Caco-2 (cell line): Measurements from ENCODE around the gene FOXJ3. TPM values are rescaled to one million over a fixed set of nuclear protein-coding genes. Genes with fewer than 3 reads are reported as not detected.

Experiments used
- BruUV-seq: library from RNA; stranded (reverse); fragments of 400-500 nt; replicated peaks from 2 replicates; lab custom pipeline; 2021; lab: Mats Ljungman, UMichigan
- CTCF ChIA-PET: fragments of 300-600 bp; sonication (Branson Sonifier 250); formaldehyde crosslinking; loops from one replicate; lab custom pipeline; 2022; ENCODE audit warnings: antibody characterized with exemption; lab: Charles Lee
- POLR2A ChIA-PET: fragments of 300-600 bp; sonication (Branson Sonifier 250); formaldehyde crosslinking; loops from one replicate; lab custom pipeline; 2022; ENCODE audit warnings: antibody characterized with exemption; lab: Charles Lee
- DNase-seq, 2 experiments: peaks; one replicate each; pipeline versions ENCODE4 v3.0.0 to v3.0.0-alpha.2; 2020 to 2022
- H3K27me3 ChIP-seq: replicated peaks from 2 replicates; pipeline ENCODE4 v1.6.0; 2011; ENCODE audit warnings: low read length; ENCODE audit not compliant: control insufficient read depth, insufficient read depth
- H3K36me3 ChIP-seq: 2 replicates; pipeline ENCODE4 v1.5.1; 2011; ENCODE audit warnings: low read length; ENCODE audit not compliant: control insufficient read depth, insufficient read depth
- H3K4me1 ChIP-seq: fragments of 250-450 bp; sonication (Bioruptor Pico); 2 replicates; pipeline ENCODE4 v1.5.1; 2020; ENCODE audit warnings: mild to moderate bottlenecking
- H3K4me3 ChIP-seq: 2 replicates; pipeline ENCODE4 v1.5.1; 2011; ENCODE audit warnings: low read depth, mild to moderate bottlenecking, control low read depth, low read length
- H3K9me3 ChIP-seq: fragments of 250-450 bp; sonication (Bioruptor Pico); 2 replicates; pipeline ENCODE4 v1.5.1; 2020; ENCODE audit warnings: mild to moderate bottlenecking, moderate library complexity
- H3K27ac Mint-ChIP-seq: one replicate; pipeline ENCODE4 v1.8.0; 2022; ENCODE audit warnings: mixed read lengths; ENCODE audit not compliant: unreplicated experiment
- H3K27me3 Mint-ChIP-seq: one replicate; pipeline ENCODE4 v1.8.0; 2022; ENCODE audit warnings: mixed read lengths; ENCODE audit not compliant: insufficient read depth, unreplicated experiment
- H3K36me3 Mint-ChIP-seq: one replicate; pipeline ENCODE4 v1.8.0; 2022; ENCODE audit warnings: mild to moderate bottlenecking, mixed read lengths; ENCODE audit not compliant: insufficient read depth, unreplicated experiment
- H3K4me1 Mint-ChIP-seq: one replicate; pipeline ENCODE4 v1.8.0; 2022; ENCODE audit warnings: low read depth, mixed read lengths; ENCODE audit not compliant: unreplicated experiment
- H3K4me3 Mint-ChIP-seq: one replicate; pipeline ENCODE4 v1.8.0; 2022; ENCODE audit warnings: mild to moderate bottlenecking, moderate library complexity, mixed read lengths; ENCODE audit not compliant: unreplicated experiment
- H3K9me3 Mint-ChIP-seq: one replicate; pipeline ENCODE4 v1.8.0; 2022; ENCODE audit warnings: mixed read lengths; ENCODE audit not compliant: unreplicated experiment
- CTCF ChIP-seq, 2 experiments: fragments of 200-600 bp in 1 of 2; IDR thresholded peaks; 1 replicate in 1 of 2; 2 replicates in 1 of 2; pipeline versions ENCODE4 v1.5.1 to v1.8.0; 2011 to 2022; ENCODE audit warnings: antibody characterized with exemption in 1 of 2, control low read depth in 1 of 2, inconsistent platforms in 1 of 2, low read depth in 1 of 2, low read length in 1 of 2, mild to moderate bottlenecking in 1 of 2, moderate library complexity in 1 of 2; ENCODE audit not compliant: insufficient read depth in 1 of 2, severe bottlenecking in 1 of 2, unreplicated experiment in 1 of 2
- intact Hi-C: fragments of 100-400 bp; cut with micrococcal nuclease; formaldehyde crosslinking; loops from one replicate; pipeline ENCODE4 v1.10.0; 2022; ENCODE audit not compliant: unreplicated experiment
- total RNA-seq: library from RNA; stranded (reverse); gene quantifications from 2 replicates; pipeline ENCODE4 v1.2.3, GENCODE V29; 2022

FOXJ3 gene
- total RNA-seq, 1 experiment from 2014 or later = 60.2 TPM

GRCh38 chr1:42379794-42380585 is 45.0 kb upstream of the FOXJ3 start:
- no peaks in the 10 kb centered on the region for H3K27me3 Mint-ChIP-seq
- Histone ChIP-seq H3K4me3 (peak overlapping the region; percentile 45), H3K36me3 (no peaks in the 10 kb centered on the region), H3K27me3 (no peaks in the 10 kb centered on the region), H3K4me1 (no peaks in the 10 kb centered on the region), H3K9me3 (no peaks in the 10 kb centered on the region)
- peak overlapping the region; percentile 72 for H3K4me3 Mint-ChIP-seq
- H3K9me3 Mint-ChIP-seq = no peaks in the 10 kb centered on the region
- ChIA-PET CTCF (no interaction called here), POLR2A (no interaction called here)
- H3K27ac Mint-ChIP-seq = no peak overlapping the region
- peak; percentile 34 to 36 for DNase-seq
- TF ChIP-seq CTCF (IDR thresholded peaks at IDR 0.05; ENCODE audit: insufficient read depth in 1 of 2, low read depth in 1 of 2, low read length in 1 of 2, severe bottlenecking in 1 of 2, unreplicated experiment in 1 of 2) = no peak
- no peaks in the 10 kb centered on the region for H3K4me1 Mint-ChIP-seq
- no TSS peak for BruUV-seq
- intact Hi-C loops = loop anchor here (2.0 kb wide), 1 partner anchor 45 kb away; the partner anchor contains the start of gene FOXJ3
- no peaks in the 10 kb centered on the region for H3K36me3 Mint-ChIP-seq

- intact Hi-C loops = no loop called here
- Histone ChIP-seq H3K27me3 (no peaks in the 10 kb centered on the region), H3K9me3 (no peaks in the 10 kb centered on the region), H3K4me1 (peaks cover 9% of the 10 kb centered on the region; the same call in 1 of the 2 replicates), H3K4me3 (no peak overlapping the region), H3K36me3 (no peaks in the 10 kb centered on the region)
- ChIA-PET CTCF (no interaction called here), POLR2A (no interaction called here)
- DNase-seq = no peak
- no peak for TF ChIP-seq CTCF (IDR thresholded peaks at IDR 0.05; ENCODE audit: insufficient read depth in 1 of 2, low read depth in 1 of 2, low read length in 1 of 2, severe bottlenecking in 1 of 2, unreplicated experiment in 1 of 2)
- H3K27me3 Mint-ChIP-seq = no peaks in the 10 kb centered on the region
- no peak overlapping the region for H3K4me3 Mint-ChIP-seq
- H3K27ac Mint-ChIP-seq = no peak overlapping the region
- H3K4me1 Mint-ChIP-seq = peaks cover 28% of the 10 kb centered on the region
- BruUV-seq = no TSS peak
- H3K9me3 Mint-ChIP-seq = no peaks in the 10 kb centered on the region
- no peaks in the 10 kb centered on the region for H3K36me3 Mint-ChIP-seq
These were observed 37.8 kb upstream of the FOXJ3 start for GRCh38 chr1:42372796-42373195.

- no peaks in the 10 kb centered on the region for H3K36me3 ChIP-seq
- H3K27ac Mint-ChIP-seq = peak overlapping the region; percentile 37
- no peak for DNase-seq
- peaks cover 9% of the 10 kb centered on the region; the same call in 1 of the 2 replicates for H3K4me1 ChIP-seq
- no peaks in the 10 kb centered on the region for H3K9me3 Mint-ChIP-seq
- no peaks in the 10 kb centered on the region for H3K9me3 ChIP-seq
- POLR2A ChIA-PET = interaction anchor here (0.7 kb wide), 1 partner anchor 59 kb away, joined by 4 read pairs; no protein-coding TSS in a partner anchor
- no peaks in the 10 kb centered on the region for H3K36me3 Mint-ChIP-seq
- no TSS peak for BruUV-seq
- CTCF ChIA-PET = no interaction called here
- H3K4me3 Mint-ChIP-seq = no peak overlapping the region
- no peaks in the 10 kb centered on the region for H3K27me3 ChIP-seq
- H3K27me3 Mint-ChIP-seq = no peaks in the 10 kb centered on the region
- intact Hi-C loops = no loop called here
- H3K4me3 ChIP-seq = no peak overlapping the region
- TF ChIP-seq CTCF (IDR thresholded peaks at IDR 0.05; ENCODE audit: insufficient read depth in 1 of 2, low read depth in 1 of 2, low read length in 1 of 2, severe bottlenecking in 1 of 2, unreplicated experiment in 1 of 2) = no peak
- H3K4me1 Mint-ChIP-seq = peaks cover 28% of the 10 kb centered on the region
These were observed 36.0 kb upstream of the FOXJ3 start for GRCh38 chr1:42370876-42371549.
